ENCODE measurements around the gene FBP2.

Gene FBP2

GRCh38 chr9:94526951-94527350 lies 66.7 kb downstream of the FBP2 start:
- Histone ChIP-seq H3K9me3 (ENCODE audit: insufficient read depth, low read length) (no peaks in the 10 kb centered on the region), H3K79me2 (ENCODE audit: insufficient read depth, low read length) (no peaks in the 10 kb centered on the region), H3K9me2 (replicated peaks; ENCODE audit: insufficient read depth, low read length) (no peaks in the 10 kb centered on the region), H3K27ac (ENCODE audit: low read depth, low read length) (no peak overlapping the region), H3K36me3 (ENCODE audit: low read length) (no peaks in the 10 kb centered on the region), H3K4me3 (ENCODE audit: insufficient read depth, low read length, poor library complexity, severe bottlenecking) (no peak overlapping the region), H4K20me1 (ENCODE audit: low read depth, low read length) (no peaks in the 10 kb centered on the region), H3F3A (ENCODE audit: insufficient read depth) (no peaks in the 10 kb centered on the region), H3K9ac (ENCODE audit: low read length) (no peak overlapping the region), H2AFZ (ENCODE audit: low read depth, low read length, severe bottlenecking) (no peak overlapping the region), H3K4me2 (ENCODE audit: low read depth, low read length, poor library complexity, severe bottlenecking) (no peak overlapping the region), H3K27me3 (ENCODE audit: low read length) (no peaks in the 10 kb centered on the region)
- TF ChIP-seq EZH2phosphoT487 (conservative IDR thresholded peaks at IDR 0.05; ENCODE audit: low read length) (no peak), CTCF (IDR thresholded peaks at IDR 0.05; ENCODE audit: insufficient read depth, low read length, poor library complexity, severe bottlenecking) (no peak)

- Histone ChIP-seq H3K79me2 (ENCODE audit: insufficient read depth, low read length) (no peaks in the 10 kb centered on the region), H3F3A (ENCODE audit: insufficient read depth) (no peaks in the 10 kb centered on the region)
Measured at GRCh38 chr9:94526271-94526670, 67.4 kb downstream of the FBP2 start.

GRCh38 chr9:94525396-94526035 lies 68.1 kb downstream of the FBP2 start:
- Histone ChIP-seq H3K9ac (ENCODE audit: low read length) (no peak overlapping the region), H3K4me2 (ENCODE audit: low read depth, low read length, poor library complexity, severe bottlenecking) (no peak overlapping the region)

More at GRCh38 chr9:94526271-94526670, 67.4 kb downstream of the FBP2 start:
- H3K4me2 ChIP-seq (ENCODE audit: low read depth, low read length, poor library complexity, severe bottlenecking), result no peak overlapping the region
- H3K9me2 ChIP-seq (replicated peaks; ENCODE audit: insufficient read depth, low read length), result no peaks in the 10 kb centered on the region
- no peak overlapping the region for H3K4me3 ChIP-seq (ENCODE audit: insufficient read depth, low read length, poor library complexity, severe bottlenecking)
- no peaks in the 10 kb centered on the region for H3K36me3 ChIP-seq (ENCODE audit: low read length)
- no peaks in the 10 kb centered on the region for H3K27me3 ChIP-seq (ENCODE audit: low read length)
- H2AFZ ChIP-seq (ENCODE audit: low read depth, low read length, severe bottlenecking), result no peak overlapping the region
- no peaks in the 10 kb centered on the region for H4K20me1 ChIP-seq (ENCODE audit: low read depth, low read length)
- TF ChIP-seq CTCF (IDR thresholded peaks at IDR 0.05; ENCODE audit: insufficient read depth, low read length, poor library complexity, severe bottlenecking), result no peak
- no peak for TF ChIP-seq EZH2phosphoT487 (conservative IDR thresholded peaks at IDR 0.05; ENCODE audit: low read length)
- no peaks in the 10 kb centered on the region for H3K9me3 ChIP-seq (ENCODE audit: insufficient read depth, low read length)
- no peak overlapping the region for H3K9ac ChIP-seq (ENCODE audit: low read length)
- no peak overlapping the region for H3K27ac ChIP-seq (ENCODE audit: low read depth, low read length)

More at GRCh38 chr9:94525396-94526035, 68.1 kb downstream of the FBP2 start:
- Histone ChIP-seq H3K9me2 (replicated peaks; ENCODE audit: insufficient read depth, low read length) (no peaks in the 10 kb centered on the region), H4K20me1 (ENCODE audit: low read depth, low read length) (no peaks in the 10 kb centered on the region), H3K9me3 (ENCODE audit: insufficient read depth, low read length) (no peaks in the 10 kb centered on the region), H3K79me2 (ENCODE audit: insufficient read depth, low read length) (no peaks in the 10 kb centered on the region), H3K4me3 (ENCODE audit: insufficient read depth, low read length, poor library complexity, severe bottlenecking) (no peak overlapping the region), H3F3A (ENCODE audit: insufficient read depth) (no peaks in the 10 kb centered on the region), H3K36me3 (ENCODE audit: low read length) (no peaks in the 10 kb centered on the region; the same call in 1 of the 2 replicates), H3K27me3 (ENCODE audit: low read length) (no peaks in the 10 kb centered on the region), H3K27ac (ENCODE audit: low read depth, low read length) (no peak overlapping the region), H2AFZ (ENCODE audit: low read depth, low read length, severe bottlenecking) (no peak overlapping the region)
- TF ChIP-seq EZH2phosphoT487 (conservative IDR thresholded peaks at IDR 0.05; ENCODE audit: low read length) (no peak), CTCF (IDR thresholded peaks at IDR 0.05; ENCODE audit: insufficient read depth, low read length, poor library complexity, severe bottlenecking) (no peak)

Measured in SU-DHL-6 (cell line).